ENCODE measurements around the gene INHA.
A peak's percentile ranks its signal among the peaks of the same experiment; 100 is the strongest.

INHA gene

DNA sequence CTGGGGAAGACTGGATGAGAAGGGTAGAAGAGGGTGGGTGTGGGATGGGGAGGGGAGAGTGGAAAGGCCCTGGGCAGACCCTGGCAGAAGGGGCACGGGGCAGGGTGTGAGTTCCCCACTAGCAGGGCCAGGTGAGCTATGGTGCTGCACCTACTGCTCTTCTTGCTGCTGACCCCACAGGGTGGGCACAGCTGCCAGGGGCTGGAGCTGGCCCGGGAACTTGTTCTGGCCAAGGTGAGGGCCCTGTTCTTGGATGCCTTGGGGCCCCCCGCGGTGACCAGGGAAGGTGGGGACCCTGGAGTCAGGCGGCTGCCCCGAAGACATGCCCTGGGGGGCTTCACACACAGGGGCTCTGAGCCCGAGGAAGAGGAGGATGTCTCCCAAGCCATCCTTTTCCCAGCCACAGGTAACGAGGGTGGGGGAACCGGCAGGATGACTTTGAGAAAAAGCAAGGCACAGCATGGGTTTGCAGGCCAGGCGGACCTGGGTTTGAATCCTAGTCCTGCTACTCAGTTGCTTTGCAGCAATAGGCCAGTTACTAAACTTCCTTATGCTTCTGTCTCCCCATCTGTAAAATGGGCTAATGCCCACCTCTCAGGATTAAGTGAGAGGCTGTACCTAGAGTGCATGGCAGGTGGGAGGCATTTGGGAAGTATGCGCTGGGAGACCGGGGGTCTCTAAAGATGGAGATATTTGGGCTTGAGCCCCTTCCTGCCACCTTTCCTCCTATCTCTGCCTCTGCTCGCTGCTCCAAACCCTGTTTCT, at the start of gene INHA:
Gene INHA, plus strand, starts transcription at position 74 of the 765 bp plus-strand sequence. Its CDS starts 65 bp downstream, at position 139.
- no peak for DNase-seq

GRCh38 chr2:219523031-219523671, 49.0 kb upstream of the INHA start:
- no peak for DNase-seq

DNA sequence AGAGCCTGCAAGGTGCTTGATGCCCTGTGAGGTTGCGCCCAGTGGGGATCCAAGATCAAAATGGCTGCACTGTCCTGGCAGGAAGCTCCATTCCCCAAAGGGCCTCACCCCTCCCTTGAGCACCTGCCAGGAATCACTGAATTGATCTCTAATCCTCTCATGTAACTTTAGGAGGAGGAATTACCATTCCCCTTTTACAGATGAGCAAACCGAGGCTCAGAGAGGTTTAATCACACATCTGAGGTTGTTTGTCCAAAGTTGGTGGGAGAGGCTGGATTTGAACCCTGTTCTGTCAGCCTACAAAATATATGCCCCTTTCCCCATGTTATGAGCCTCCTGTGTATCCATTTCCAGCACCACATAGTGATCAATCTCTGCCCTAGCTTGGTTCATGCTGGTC, 47.3 kb upstream of the INHA start:
- no peak for DNase-seq

GRCh38 chr2:219525533-219526232, 46.4 kb upstream of the INHA start:
- DNase-seq, result no peak

DNA sequence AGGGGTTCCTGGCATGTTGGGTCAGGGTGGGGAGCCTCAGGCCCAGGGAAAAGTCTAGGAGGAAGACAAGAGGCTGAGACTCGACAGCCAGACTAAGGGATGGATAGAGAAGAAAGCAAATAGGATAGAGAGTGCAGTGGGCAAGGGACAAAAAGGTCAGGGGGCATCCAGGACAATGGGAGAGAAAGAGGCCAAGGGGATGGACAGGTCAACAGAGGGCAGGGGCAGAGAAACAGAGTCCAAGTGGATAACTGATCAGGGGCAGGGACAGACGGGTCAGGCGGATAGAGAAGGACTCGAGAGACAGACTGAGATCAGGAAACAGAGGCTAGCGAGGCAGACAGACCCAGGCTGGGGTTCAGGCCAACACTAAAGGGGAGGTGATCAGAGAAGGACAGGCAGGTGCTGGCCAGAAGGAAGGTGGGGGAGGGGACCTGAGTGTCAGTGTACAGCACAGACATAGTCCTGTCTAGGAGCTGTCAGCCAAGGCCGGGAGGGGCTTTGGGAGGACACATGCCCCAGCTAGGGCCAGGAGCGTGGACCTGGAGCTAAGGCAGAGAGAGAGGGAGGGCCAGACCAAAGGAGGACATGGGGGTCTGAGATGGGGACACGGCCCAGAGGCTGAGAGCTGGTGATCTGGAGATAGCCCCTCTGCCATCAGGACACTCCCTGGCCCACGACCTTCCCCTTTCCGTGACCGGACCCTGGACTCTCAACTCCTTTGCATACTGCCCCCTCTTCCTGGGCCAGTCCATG, 45.6 kb upstream of the INHA start:
- no peak for DNase-seq

- no peak for DNase-seq
These were observed 45.1 kb upstream of the INHA start for GRCh38 chr2:219527076-219527394.

GRCh38 chr2:219527472-219527871, 44.6 kb upstream of the INHA start:
- DNase-seq, result no peak

GRCh38 chr2:219530048-219530963, 41.8 kb upstream of the INHA start:
- peak; percentile 61 for DNase-seq

GRCh38 chr2:219531639-219532377, 40.3 kb upstream of the INHA start:
- DNase-seq, result no peak

DNA sequence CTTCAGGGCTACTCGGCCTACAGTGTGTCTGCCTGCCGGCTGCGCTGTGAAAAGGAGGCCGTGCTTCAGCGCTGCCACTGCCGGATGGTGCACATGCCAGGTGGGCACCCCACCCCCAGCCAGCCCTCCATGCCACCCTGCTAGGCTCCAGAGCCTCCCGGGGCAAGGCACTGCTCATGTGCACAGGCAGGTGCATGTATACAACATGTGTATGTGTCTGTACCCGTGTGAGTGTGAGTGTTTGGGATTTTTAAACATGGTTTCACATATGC, 39.8 kb upstream of the INHA start:
- no peak for DNase-seq

- no peak for DNase-seq
These were observed 38.0 kb upstream of the INHA start for GRCh38 chr2:219533930-219534661.

- DNase-seq, result no peak
These were observed 35.7 kb upstream of the INHA start for GRCh38 chr2:219536425-219536824.

- no peak for DNase-seq
These were observed 35.1 kb upstream of the INHA start for GRCh38 chr2:219536967-219537366.

DNA sequence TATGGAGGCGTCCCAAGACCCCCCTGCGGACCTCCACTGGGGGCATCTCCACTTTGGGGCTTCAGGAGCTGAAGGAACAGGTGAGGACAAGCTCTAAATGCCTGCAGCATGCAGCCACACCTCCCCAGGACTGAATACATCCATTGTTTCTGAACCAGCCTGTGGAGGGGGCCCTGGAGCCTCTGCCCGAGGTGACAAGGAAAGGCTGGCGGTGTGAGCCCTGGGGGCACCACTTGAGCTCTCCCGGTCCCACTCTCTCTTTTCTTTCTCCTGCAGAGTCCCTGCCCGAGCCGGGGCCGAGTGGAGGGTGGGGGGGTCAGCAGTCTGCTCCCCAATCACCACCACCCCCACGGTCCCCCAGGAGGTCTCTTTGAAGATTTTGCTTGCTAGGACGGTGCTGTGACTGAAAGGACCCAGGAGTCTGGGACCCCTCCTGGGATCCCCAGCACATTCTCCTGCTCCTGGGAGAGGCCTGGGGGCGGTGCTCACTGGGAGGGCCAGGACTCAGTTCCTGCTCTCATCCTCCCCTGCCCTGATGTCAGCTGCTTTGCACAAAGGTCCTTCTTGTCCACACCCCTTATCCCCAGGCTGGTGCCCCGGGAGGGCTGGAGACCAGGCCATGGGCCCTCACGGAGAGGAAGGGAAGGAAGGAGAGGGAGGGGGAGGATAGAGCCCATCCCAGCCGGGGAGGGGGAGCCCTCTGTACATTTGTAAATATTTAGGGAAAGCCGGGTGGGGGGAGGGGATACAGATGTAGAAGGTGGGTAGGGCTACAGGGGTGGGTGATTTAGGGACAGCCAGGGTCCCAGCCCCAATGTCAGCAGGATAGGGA, 34.2 kb upstream of the INHA start:
- DNase-seq, result no peak

GRCh38 chr2:219538504-219538951, 33.6 kb upstream of the INHA start:
- DNase-seq, result no peak

DNA sequence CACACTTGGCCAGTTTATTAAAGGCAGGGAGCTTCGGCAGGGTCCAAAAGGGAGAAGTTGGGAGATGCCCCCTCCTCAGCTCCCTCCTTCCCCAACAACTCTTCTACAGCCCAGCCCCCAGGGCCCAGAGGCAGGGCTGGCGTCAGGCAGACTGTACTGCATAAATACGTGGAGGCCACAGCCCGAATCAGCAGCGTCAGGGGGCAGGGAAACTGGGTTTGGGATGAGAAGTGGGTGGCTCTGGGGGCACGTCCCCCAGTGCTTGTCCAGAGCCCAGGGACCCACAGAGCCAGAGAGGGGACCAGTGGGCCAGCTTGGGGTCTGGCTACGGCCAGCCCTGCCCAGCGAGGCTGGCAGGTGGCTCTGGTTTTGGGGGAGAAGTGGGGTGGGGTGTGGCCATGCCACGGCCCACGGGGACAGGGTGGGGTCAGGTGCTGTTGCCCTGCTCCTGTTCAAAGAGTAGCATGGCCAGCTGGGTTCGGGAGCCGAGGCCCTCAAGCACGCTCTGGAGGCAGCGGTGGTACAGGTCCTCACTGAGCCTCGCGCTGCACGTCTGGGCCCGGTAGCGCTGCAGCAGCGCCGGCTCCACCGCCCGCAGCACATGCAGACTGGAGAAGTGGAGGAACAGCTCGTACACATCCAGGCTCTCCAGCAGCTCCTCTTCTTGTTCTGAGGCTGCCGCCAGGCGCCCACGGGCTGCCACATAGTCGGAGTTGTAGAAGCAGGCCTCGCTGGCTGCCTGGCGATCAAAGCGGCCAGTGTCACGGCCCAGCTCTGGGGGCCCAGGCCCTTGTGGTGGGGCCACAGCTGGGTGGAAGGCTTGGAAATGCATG, 32.9 kb upstream of the INHA start:
- DNase-seq, result no peak

- DNase-seq, result no peak
These were observed 32.0 kb upstream of the INHA start for GRCh38 chr2:219539926-219540678.

DNA sequence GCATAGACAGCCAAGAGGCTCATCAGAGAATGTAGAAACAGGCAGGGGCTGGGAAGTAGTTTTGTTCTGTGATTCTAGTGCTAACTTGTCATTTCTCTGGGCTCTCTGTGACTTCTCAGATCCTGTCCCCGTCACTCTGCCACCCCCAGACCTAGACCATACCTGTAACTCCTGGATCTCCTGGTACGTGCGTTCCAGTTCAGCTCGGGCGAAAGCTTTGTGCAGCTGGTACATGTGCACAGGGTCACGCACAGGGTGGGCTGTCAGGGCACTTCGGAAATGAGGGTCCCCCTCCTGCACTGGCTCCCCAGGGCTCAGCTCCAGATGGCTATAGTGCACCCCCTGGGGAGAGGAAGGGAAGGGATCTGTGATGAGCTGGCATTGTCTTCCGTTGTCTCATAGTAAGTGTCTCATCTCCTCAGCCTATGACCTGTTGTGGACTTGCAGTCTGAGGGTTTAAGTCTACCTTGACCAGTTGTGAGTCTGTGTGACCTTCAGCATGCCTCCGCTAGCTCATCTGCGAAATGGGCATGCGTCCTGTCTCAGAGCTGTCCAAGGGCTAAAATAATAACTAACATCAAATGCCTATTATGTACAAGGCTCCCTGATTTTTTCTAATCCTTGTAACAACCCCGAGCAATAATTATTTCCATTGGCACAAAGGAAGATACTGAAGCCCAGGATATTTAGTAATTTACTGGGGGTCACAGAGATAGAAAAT, 31.2 kb upstream of the INHA start:
- DNase-seq, result no peak
